ENCODE results near the gene TSSK6. TPM values are rescaled to one million over a fixed set of nuclear protein-coding genes. Genes with fewer than 3 reads are reported as not detected.

TSSK6 gene
- total and polyA plus RNA-seq, 10 of the 15 experiments (the other 5 are each of a cell fraction or from before 2014, with no cell fraction given), result 0.06 to 3.6 (median 0.98) TPM; not detected in 2

GRCh38 chr19:19545707-19546106, 30.4 kb upstream of the TSSK6 start:
- Histone ChIP-seq H3K36me3 (ENCODE audit: control insufficient read depth in 2 of 2, insufficient read depth in 2 of 2, low read length in 1 of 2) (no peaks in the 10 kb centered on the region), H2AFZ (ENCODE audit: control insufficient read depth, low read depth, low read length) (no peak overlapping the region), H3K9ac (ENCODE audit: control insufficient read depth, insufficient read depth, low read length) (no peak overlapping the region), H3K4me1 (ENCODE audit: control insufficient read depth, insufficient read depth, low read length) (peaks cover 3% of the 10 kb centered on the region), H3K27me3 (replicated peaks in 1 of 2; ENCODE audit: control insufficient read depth in 2 of 2, insufficient read depth in 2 of 2, low read length in 1 of 2) (no peaks in the 10 kb centered on the region), H3K4me3 (no peak overlapping the region), H4K20me1 (ENCODE audit: control insufficient read depth, insufficient read depth) (no peaks in the 10 kb centered on the region), H3K9me3 (replicated peaks; ENCODE audit: control insufficient read depth, insufficient read depth, low read length) (no peaks in the 10 kb centered on the region; the same call in 2 of the 3 replicates), H3K79me2 (ENCODE audit: control insufficient read depth, insufficient read depth, low read length) (no peaks in the 10 kb centered on the region), H3K4me2 (ENCODE audit: control insufficient read depth, insufficient read depth) (no peak overlapping the region), H3K27ac (ENCODE audit: control insufficient read depth, insufficient read depth) (no peak overlapping the region)
- CTCF ChIA-PET, result no interaction called here
- POLR2A ChIA-PET, result no interaction called here
- SMC1A ChIA-PET (ENCODE audit: uncharacterized antibody, unreplicated experiment), result no interaction called here
- ATAC-seq (no peak), FAIRE-seq (no peak), DNase-seq (ENCODE audit: low read depth, low spot score) (no peak)
- TF ChIP-seq SREBF1 (IDR thresholded peaks at IDR 0.05; ENCODE audit: low read length), result no peak
- TF ChIP-seq ATF7 (IDR thresholded peaks at IDR 0.05; ENCODE audit: low read depth), result no peak
- no peak for TF ChIP-seq ZNF24 (IDR thresholded peaks at IDR 0.05)
- TF ChIP-seq ZNF274 (IDR thresholded peaks at IDR 0.05; ENCODE audit: insufficient read depth, insufficient read length), result no peak
- TF ChIP-seq ZSCAN29 (IDR thresholded peaks at IDR 0.05), result no peak
- intact Hi-C loops (cut with micrococcal nuclease; ENCODE audit: unreplicated experiment) (no loop called here), in situ Hi-C loops (cut with MboI) (loop anchor here (25.0 kb wide), 4 partner anchors 867 to 1492 kb away; partner anchors contain the start of genes ZNF66 and ZNF737)
- 83% methylated on average over 23 of the region's 23 CpGs for WGBS (ENCODE audit: insufficient coverage, insufficient replicate concordance, low lambda C conversion rate, missing lambda C conversion rate)
- RAD21 ChIA-PET (ENCODE audit: unreplicated experiment), result no interaction called here
- no TSS peak for BruUV-seq (replicated peaks)

- Histone ChIP-seq H3K27me3 (replicated peaks in 1 of 2; ENCODE audit: control insufficient read depth in 2 of 2, insufficient read depth in 2 of 2, low read length in 1 of 2) (no peaks in the 10 kb centered on the region), H4K20me1 (ENCODE audit: control insufficient read depth, insufficient read depth) (no peaks in the 10 kb centered on the region), H3K4me3 (no peak overlapping the region), H3K9ac (ENCODE audit: control insufficient read depth, insufficient read depth, low read length) (no peak overlapping the region), H3K36me3 (ENCODE audit: control insufficient read depth in 2 of 2, insufficient read depth in 2 of 2, low read length in 1 of 2) (no peaks in the 10 kb centered on the region), H3K79me2 (ENCODE audit: control insufficient read depth, insufficient read depth, low read length) (no peaks in the 10 kb centered on the region), H2AFZ (ENCODE audit: control insufficient read depth, low read depth, low read length) (no peak overlapping the region), H3K9me3 (replicated peaks; ENCODE audit: control insufficient read depth, insufficient read depth, low read length) (no peaks in the 10 kb centered on the region; the same call in 2 of the 3 replicates), H3K4me2 (ENCODE audit: control insufficient read depth, insufficient read depth) (no peak overlapping the region), H3K27ac (ENCODE audit: control insufficient read depth, insufficient read depth) (no peak overlapping the region), H3K4me1 (ENCODE audit: control insufficient read depth, insufficient read depth, low read length) (peaks cover 3% of the 10 kb centered on the region)
- no peak for ATAC-seq
- in situ Hi-C loops (cut with MboI), result loop anchor here (25.0 kb wide), 4 partner anchors 867 to 1492 kb away; partner anchors contain the start of genes ZNF66 and ZNF737
- no peak for FAIRE-seq
- 88% methylated on average over 35 of the region's 53 CpGs for WGBS (ENCODE audit: insufficient coverage, insufficient replicate concordance, low lambda C conversion rate, missing lambda C conversion rate)
- ChIA-PET RAD21 (ENCODE audit: unreplicated experiment) (no interaction called here), POLR2A (no interaction called here), CTCF (interaction anchor here (1.6 kb wide), 1 partner anchor 9 kb away, joined by 5 read pairs; no protein-coding TSS in a partner anchor), SMC1A (ENCODE audit: uncharacterized antibody, unreplicated experiment) (no interaction called here)
- BruUV-seq (replicated peaks), result no TSS peak
- intact Hi-C loops (cut with micrococcal nuclease; ENCODE audit: unreplicated experiment), result no loop called here
- DNase-seq (ENCODE audit: low read depth, low spot score), result no peak
- TF ChIP-seq NFYB (IDR thresholded peaks at IDR 0.05; ENCODE audit: insufficient read depth, low read depth, low read length) (no peak), CUX1 (IDR thresholded peaks at IDR 0.05; ENCODE audit: insufficient replicate concordance, low read depth, low read length) (no peak), RAD21 (IDR thresholded peaks at IDR 0.05; ENCODE audit: insufficient read depth, low read depth, low read length) (no peak), ESRRA (IDR thresholded peaks at IDR 0.05; ENCODE audit: low read length) (no peak)
- TF ChIP-seq, protein P1, sequence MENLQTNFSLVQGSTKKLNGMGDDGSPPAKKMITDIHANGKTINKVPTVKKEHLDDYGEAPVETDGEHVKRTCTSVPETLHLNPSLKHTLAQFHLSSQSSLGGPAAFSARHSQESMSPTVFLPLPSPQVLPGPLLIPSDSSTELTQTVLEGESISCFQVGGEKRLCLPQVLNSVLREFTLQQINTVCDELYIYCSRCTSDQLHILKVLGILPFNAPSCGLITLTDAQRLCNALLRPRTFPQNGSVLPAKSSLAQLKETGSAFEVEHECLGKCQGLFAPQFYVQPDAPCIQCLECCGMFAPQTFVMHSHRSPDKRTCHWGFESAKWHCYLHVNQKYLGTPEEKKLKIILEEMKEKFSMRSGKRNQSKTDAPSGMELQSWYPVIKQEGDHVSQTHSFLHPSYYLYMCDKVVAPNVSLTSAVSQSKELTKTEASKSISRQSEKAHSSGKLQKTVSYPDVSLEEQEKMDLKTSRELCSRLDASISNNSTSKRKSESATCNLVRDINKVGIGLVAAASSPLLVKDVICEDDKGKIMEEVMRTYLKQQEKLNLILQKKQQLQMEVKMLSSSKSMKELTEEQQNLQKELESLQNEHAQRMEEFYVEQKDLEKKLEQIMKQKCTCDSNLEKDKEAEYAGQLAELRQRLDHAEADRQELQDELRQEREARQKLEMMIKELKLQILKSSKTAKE (IDR thresholded peaks at IDR 0.05; ENCODE audit: low read depth, poor library complexity, severe bottlenecking), result no peak
Measured at GRCh38 chr19:19544954-19545591, 29.7 kb upstream of the TSSK6 start.

Data from GM12878 (cell line).